Memory B cell (primary cell): ENCODE results near the gene SLC12A1.

Source experiments
- ATAC-seq: fragments of 150-1000 bp; cut with Tn5 transposase; 2 replicates; pipeline ENCODE4 v1.10.0; 2021; ENCODE audit warnings: low read depth, mild to moderate bottlenecking, moderate library complexity
- DNase-seq, 2 donors: peaks; one replicate each; pipeline ENCODE4 v3.0.0; 2022; ENCODE audit warnings: low spot score in 2 of 2
- H3K27ac Mint-ChIP-seq: one replicate; pipeline ENCODE4 v1.8.0; 2022; ENCODE audit warnings: mild to moderate bottlenecking, moderate library complexity, mixed read lengths
- H3K27me3 Mint-ChIP-seq: one replicate; pipeline ENCODE4 v1.8.0; 2022; ENCODE audit warnings: mixed read lengths
- H3K36me3 Mint-ChIP-seq: one replicate; pipeline ENCODE4 v1.8.0; 2022; ENCODE audit warnings: mild to moderate bottlenecking, mixed read lengths
- H3K4me1 Mint-ChIP-seq: one replicate; pipeline ENCODE4 v1.8.0; 2022; ENCODE audit warnings: mixed read lengths
- H3K4me3 Mint-ChIP-seq: one replicate; pipeline ENCODE4 v1.8.0; 2022; ENCODE audit warnings: mild to moderate bottlenecking, moderate library complexity, mixed read lengths
- H3K9me3 Mint-ChIP-seq: one replicate; pipeline ENCODE4 v1.8.0; 2022; ENCODE audit warnings: mixed read lengths

Gene SLC12A1

GRCh38 chr15:48266024-48266689 lies 60.1 kb downstream of the SLC12A1 start:
- no peak for DNase-seq
- no peaks in the 10 kb centered on the region for H3K36me3 Mint-ChIP-seq
- H3K27ac Mint-ChIP-seq = no peak overlapping the region
- no peaks in the 10 kb centered on the region for H3K4me1 Mint-ChIP-seq
- ATAC-seq = no peak
- H3K27me3 Mint-ChIP-seq = peaks cover 5% of the 10 kb centered on the region
- no peaks in the 10 kb centered on the region for H3K9me3 Mint-ChIP-seq
- no peak overlapping the region for H3K4me3 Mint-ChIP-seq

GRCh38 chr15:48267766-48268165 lies 61.7 kb downstream of the SLC12A1 start:
- Mint-ChIP-seq H3K27ac (no peak overlapping the region), H3K4me3 (no peak overlapping the region), H3K4me1 (no peaks in the 10 kb centered on the region), H3K27me3 (peaks cover 5% of the 10 kb centered on the region), H3K9me3 (no peaks in the 10 kb centered on the region), H3K36me3 (no peaks in the 10 kb centered on the region)
- no peak for ATAC-seq
- no peak for DNase-seq

- no peak for ATAC-seq
- Mint-ChIP-seq H3K27ac (no peak overlapping the region), H3K4me3 (no peak overlapping the region), H3K4me1 (no peaks in the 10 kb centered on the region), H3K36me3 (no peaks in the 10 kb centered on the region), H3K27me3 (peaks cover 3% of the 10 kb centered on the region), H3K9me3 (no peaks in the 10 kb centered on the region)
- no peak for DNase-seq
Measured at GRCh38 chr15:48273049-48273448, 66.9 kb downstream of the SLC12A1 start.

GRCh38 chr15:48278666-48279065 lies 72.6 kb downstream of the SLC12A1 start:
- no peaks in the 10 kb centered on the region for H3K4me1 Mint-ChIP-seq
- no peaks in the 10 kb centered on the region for H3K36me3 Mint-ChIP-seq
- no peak for ATAC-seq
- no peak overlapping the region for H3K4me3 Mint-ChIP-seq
- no peaks in the 10 kb centered on the region for H3K27me3 Mint-ChIP-seq
- DNase-seq = no peak
- no peaks in the 10 kb centered on the region for H3K9me3 Mint-ChIP-seq
- no peak overlapping the region for H3K27ac Mint-ChIP-seq

- H3K27me3 Mint-ChIP-seq = no peaks in the 10 kb centered on the region
- H3K36me3 Mint-ChIP-seq = no peaks in the 10 kb centered on the region
- ATAC-seq (no peak), DNase-seq (no peak)
- no peaks in the 10 kb centered on the region for H3K4me1 Mint-ChIP-seq
- H3K4me3 Mint-ChIP-seq = no peak overlapping the region
- no peaks in the 10 kb centered on the region for H3K9me3 Mint-ChIP-seq
- no peak overlapping the region for H3K27ac Mint-ChIP-seq
Measured at GRCh38 chr15:48279608-48280007, 73.5 kb downstream of the SLC12A1 start.

GRCh38 chr15:48281674-48282073 lies 75.6 kb downstream of the SLC12A1 start:
- no peak for ATAC-seq
- Mint-ChIP-seq H3K4me3 (no peak overlapping the region), H3K4me1 (peaks cover 6% of the 10 kb centered on the region), H3K9me3 (no peaks in the 10 kb centered on the region), H3K27ac (no peak overlapping the region), H3K36me3 (no peaks in the 10 kb centered on the region), H3K27me3 (peaks cover 1% of the 10 kb centered on the region)
- no peak for DNase-seq

GRCh38 chr15:48282216-48282615 lies 76.1 kb downstream of the SLC12A1 start:
- Mint-ChIP-seq H3K36me3 (no peaks in the 10 kb centered on the region), H3K4me1 (peaks cover 6% of the 10 kb centered on the region), H3K4me3 (no peak overlapping the region), H3K27me3 (peaks cover 1% of the 10 kb centered on the region), H3K27ac (no peak overlapping the region), H3K9me3 (no peaks in the 10 kb centered on the region)
- ATAC-seq (no peak), DNase-seq (no peak)

- Mint-ChIP-seq H3K9me3 (no peaks in the 10 kb centered on the region), H3K36me3 (no peaks in the 10 kb centered on the region), H3K4me3 (no peak overlapping the region), H3K4me1 (peaks cover 6% of the 10 kb centered on the region), H3K27ac (no peak overlapping the region), H3K27me3 (peaks cover 1% of the 10 kb centered on the region)
- DNase-seq (no peak), ATAC-seq (no peak)
Measured at GRCh38 chr15:48283396-48284145, 77.5 kb downstream of the SLC12A1 start.

GRCh38 chr15:48285329-48286214 lies 79.5 kb downstream of the SLC12A1 start:
- Mint-ChIP-seq H3K4me3 (peak overlapping the region; percentile 51), H3K9me3 (no peaks in the 10 kb centered on the region), H3K4me1 (peaks cover 6% of the 10 kb centered on the region), H3K27ac (no peak overlapping the region), H3K27me3 (peaks cover 1% of the 10 kb centered on the region), H3K36me3 (no peaks in the 10 kb centered on the region)
- DNase-seq (peak; percentile 49 to 52), ATAC-seq (peak; percentile 74)

- H3K9me3 Mint-ChIP-seq = no peaks in the 10 kb centered on the region
- no peaks in the 10 kb centered on the region for H3K36me3 Mint-ChIP-seq
- H3K4me1 Mint-ChIP-seq = peaks cover 6% of the 10 kb centered on the region
- DNase-seq (no peak), ATAC-seq (no peak)
- H3K27me3 Mint-ChIP-seq = peaks cover 1% of the 10 kb centered on the region
- H3K27ac Mint-ChIP-seq = no peak overlapping the region
- no peak overlapping the region for H3K4me3 Mint-ChIP-seq
Measured at GRCh38 chr15:48289628-48290027, 83.5 kb downstream of the SLC12A1 start.

- Mint-ChIP-seq H3K27ac (no peak overlapping the region), H3K4me3 (no peak overlapping the region), H3K9me3 (no peaks in the 10 kb centered on the region), H3K36me3 (no peaks in the 10 kb centered on the region), H3K27me3 (no peaks in the 10 kb centered on the region), H3K4me1 (no peaks in the 10 kb centered on the region)
- DNase-seq (no peak), ATAC-seq (no peak)
Measured at GRCh38 chr15:48292458-48292857, 86.4 kb downstream of the SLC12A1 start.

GRCh38 chr15:48297668-48298067 lies 91.6 kb downstream of the SLC12A1 start:
- no peak for DNase-seq
- no peaks in the 10 kb centered on the region for H3K9me3 Mint-ChIP-seq
- no peak for ATAC-seq
- H3K27ac Mint-ChIP-seq = no peak overlapping the region
- H3K27me3 Mint-ChIP-seq = no peaks in the 10 kb centered on the region
- no peak overlapping the region for H3K4me3 Mint-ChIP-seq
- H3K36me3 Mint-ChIP-seq = no peaks in the 10 kb centered on the region
- no peaks in the 10 kb centered on the region for H3K4me1 Mint-ChIP-seq

- ATAC-seq (no peak), DNase-seq (no peak)
- Mint-ChIP-seq H3K9me3 (no peaks in the 10 kb centered on the region), H3K27ac (no peak overlapping the region), H3K4me1 (no peaks in the 10 kb centered on the region), H3K4me3 (no peak overlapping the region), H3K27me3 (no peaks in the 10 kb centered on the region), H3K36me3 (no peaks in the 10 kb centered on the region)
Measured at GRCh38 chr15:48298914-48299313, 92.8 kb downstream of the SLC12A1 start.

GRCh38 chr15:48300038-48300437 lies 93.9 kb downstream of the SLC12A1 start:
- H3K36me3 Mint-ChIP-seq = no peaks in the 10 kb centered on the region
- H3K27ac Mint-ChIP-seq = no peak overlapping the region
- no peak for DNase-seq
- H3K4me3 Mint-ChIP-seq = no peak overlapping the region
- H3K27me3 Mint-ChIP-seq = no peaks in the 10 kb centered on the region
- H3K4me1 Mint-ChIP-seq = no peaks in the 10 kb centered on the region
- ATAC-seq = no peak
- no peaks in the 10 kb centered on the region for H3K9me3 Mint-ChIP-seq
